ENCODE measurements around the gene SEPTIN7.
A peak's percentile ranks its signal among the peaks of the same experiment; 100 is the strongest.
"Not testable (repeated sequence)": the region's sequence is repeated elsewhere in the genome, so short reads cannot be mapped to it uniquely, and the experiment has no call there.

Gene SEPTIN7

DNA sequence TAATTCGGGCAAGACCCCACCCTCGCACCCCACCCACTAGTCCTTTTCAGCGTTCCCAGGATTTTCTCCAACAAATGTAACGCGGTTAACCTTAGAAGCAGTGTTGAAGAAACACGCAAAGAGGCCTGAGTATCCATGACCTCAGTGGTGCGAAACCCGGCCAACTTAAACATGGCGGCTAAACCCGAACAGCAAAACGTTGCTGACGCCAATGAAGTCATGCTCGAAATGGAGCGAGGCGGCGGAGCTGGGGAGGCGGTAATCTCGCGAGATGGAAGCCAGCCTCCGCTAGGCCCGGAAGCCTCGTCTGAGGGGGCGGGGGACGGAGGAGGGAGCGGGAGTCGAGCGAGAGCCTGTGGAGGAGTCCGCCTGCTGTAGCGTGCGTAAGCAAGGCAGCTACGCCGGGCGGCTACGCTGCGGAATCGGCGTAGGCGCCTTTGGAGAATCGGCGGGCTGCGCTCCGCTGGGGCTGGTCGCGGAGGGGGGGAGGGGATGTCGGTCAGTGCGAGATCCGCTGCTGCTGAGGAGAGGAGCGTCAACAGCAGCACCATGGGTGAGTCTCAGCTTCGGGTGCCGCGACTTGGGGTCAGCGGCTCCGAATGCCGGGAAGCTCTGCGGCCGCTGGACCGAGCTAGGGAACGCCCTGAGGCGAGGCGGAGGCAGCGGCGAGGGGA is at the start of gene SEPTIN7:
SEPTIN7 (plus strand) TSS at position 340 of the 674 bp plus-strand sequence; CDS start at position 493, 153 bp downstream.
- H3K27me3 ChIP-seq (ENCODE audit: control insufficient read depth, insufficient read depth, low read length), result no peaks in the 10 kb centered on the region
- no peaks in the 10 kb centered on the region for H3K36me3 ChIP-seq (ENCODE audit: control insufficient read depth, insufficient read depth, low read length)
- peak within 1 kb of the TSS; percentile 88 for H3K4me3 ChIP-seq (ENCODE audit: low read length)
- H3K4me1 ChIP-seq (ENCODE audit: control insufficient read depth, insufficient read depth, low read length), result peaks cover 24% of the 10 kb centered on the region
- peak within 1 kb of the TSS; percentile 97 for H3K27ac ChIP-seq (ENCODE audit: low read depth, low read length)
- H3K9ac ChIP-seq (ENCODE audit: low read length), result peak within 1 kb of the TSS; percentile 66

DNA sequence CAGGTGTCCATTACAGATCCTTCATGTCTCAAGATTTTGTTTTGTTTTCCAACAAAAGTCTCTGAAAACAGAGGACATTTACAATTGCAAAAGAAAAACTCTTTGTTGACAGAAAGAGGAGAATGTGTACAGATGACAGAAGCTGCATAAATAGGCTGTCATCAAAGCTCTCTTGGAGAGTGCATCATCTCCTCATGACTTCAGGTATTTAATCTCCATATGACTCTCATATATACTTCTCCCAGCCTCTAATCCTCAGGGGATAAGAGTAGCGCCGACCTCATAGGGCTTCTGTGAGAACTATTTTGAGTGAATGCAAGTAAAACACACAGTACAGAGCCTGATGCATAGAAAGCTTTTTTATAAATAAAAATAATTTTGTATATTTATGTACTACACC is 48.1 kb upstream of the SEPTIN7 start:
- no peak overlapping the region for H3K9ac ChIP-seq (ENCODE audit: low read length)
- H3K4me1 ChIP-seq (ENCODE audit: control insufficient read depth, insufficient read depth, low read length), result peaks cover 15% of the 10 kb centered on the region
- no peak overlapping the region for H3K4me3 ChIP-seq (ENCODE audit: low read length)
- no peaks in the 10 kb centered on the region for H3K36me3 ChIP-seq (ENCODE audit: control insufficient read depth, insufficient read depth, low read length)
- no peaks in the 10 kb centered on the region for H3K27me3 ChIP-seq (ENCODE audit: control insufficient read depth, insufficient read depth, low read length)
- H3K27ac ChIP-seq (ENCODE audit: low read depth, low read length), result no peak overlapping the region

DNA sequence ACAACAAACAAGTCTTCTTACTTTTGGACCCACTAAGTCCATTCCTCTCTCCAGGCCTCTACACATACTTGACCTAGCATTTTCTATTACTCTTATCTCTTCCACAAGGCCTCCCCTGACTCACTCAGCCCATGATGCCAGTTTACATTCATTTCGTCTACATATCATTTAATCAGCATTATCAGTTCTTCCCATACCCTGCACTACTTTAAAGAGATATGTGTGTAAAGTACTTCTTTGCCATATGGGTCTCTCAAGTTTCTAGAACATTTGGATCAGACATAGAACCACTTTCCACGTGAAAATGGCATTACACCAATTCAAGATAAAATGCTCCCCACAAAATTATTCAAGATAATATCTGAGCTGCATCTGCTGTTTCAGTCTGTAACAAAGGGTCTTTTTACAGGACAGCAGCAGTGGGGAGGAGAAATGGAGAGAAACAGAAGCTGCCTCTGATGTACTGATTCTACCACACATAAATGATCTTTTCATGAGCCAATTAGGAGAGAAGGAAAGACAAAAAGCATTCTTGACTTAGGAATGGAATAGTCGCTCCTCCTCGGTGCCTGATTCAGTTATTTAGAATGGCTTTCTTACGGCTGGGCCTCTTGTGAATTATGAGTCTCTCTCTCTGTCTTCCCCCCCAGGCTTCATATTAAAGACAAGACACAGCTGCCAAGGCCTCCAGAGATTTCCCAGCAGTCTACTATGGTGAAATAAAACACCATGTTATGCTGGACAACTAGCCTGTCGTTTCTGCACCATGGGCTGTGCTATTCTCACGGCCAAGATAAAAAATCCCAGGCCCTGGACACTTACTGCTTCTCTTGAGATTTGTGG is 46.9 kb upstream of the SEPTIN7 start:
- Histone ChIP-seq H3K4me3 (ENCODE audit: low read length) (no peak overlapping the region), H3K27ac (ENCODE audit: low read depth, low read length) (peak overlapping the region; percentile 81), H3K36me3 (ENCODE audit: control insufficient read depth, insufficient read depth, low read length) (no peaks in the 10 kb centered on the region), H3K9ac (ENCODE audit: low read length) (no peak overlapping the region), H3K27me3 (ENCODE audit: control insufficient read depth, insufficient read depth, low read length) (no peaks in the 10 kb centered on the region), H3K4me1 (ENCODE audit: control insufficient read depth, insufficient read depth, low read length) (peaks cover 15% of the 10 kb centered on the region)

DNA sequence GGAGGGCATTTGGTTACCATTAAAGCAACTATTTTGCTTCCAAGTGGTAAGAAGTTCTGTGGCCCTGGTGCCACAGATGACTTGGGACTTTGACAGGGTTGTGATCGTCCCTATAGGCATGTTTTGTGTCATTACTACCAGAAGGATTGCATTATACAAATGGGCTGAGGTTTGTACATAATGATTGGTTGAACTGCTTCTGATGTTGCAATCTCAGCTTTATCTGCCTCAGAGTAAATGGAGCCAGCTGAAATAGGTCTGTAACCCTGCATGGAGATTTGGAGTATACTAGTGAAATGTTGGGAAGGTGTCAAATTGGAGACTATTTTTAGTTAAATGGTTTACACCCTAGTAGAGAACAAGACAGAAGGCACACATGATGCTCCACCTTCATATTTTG is 46.1 kb upstream of the SEPTIN7 start:
- Histone ChIP-seq H3K4me1 (ENCODE audit: control insufficient read depth, insufficient read depth, low read length) (peaks cover 15% of the 10 kb centered on the region), H3K27me3 (ENCODE audit: control insufficient read depth, insufficient read depth, low read length) (no peaks in the 10 kb centered on the region), H3K36me3 (ENCODE audit: control insufficient read depth, insufficient read depth, low read length) (no peaks in the 10 kb centered on the region), H3K4me3 (ENCODE audit: low read length) (no peak overlapping the region), H3K27ac (ENCODE audit: low read depth, low read length) (peak overlapping the region; percentile 81), H3K9ac (ENCODE audit: low read length) (no peak overlapping the region)

DNA sequence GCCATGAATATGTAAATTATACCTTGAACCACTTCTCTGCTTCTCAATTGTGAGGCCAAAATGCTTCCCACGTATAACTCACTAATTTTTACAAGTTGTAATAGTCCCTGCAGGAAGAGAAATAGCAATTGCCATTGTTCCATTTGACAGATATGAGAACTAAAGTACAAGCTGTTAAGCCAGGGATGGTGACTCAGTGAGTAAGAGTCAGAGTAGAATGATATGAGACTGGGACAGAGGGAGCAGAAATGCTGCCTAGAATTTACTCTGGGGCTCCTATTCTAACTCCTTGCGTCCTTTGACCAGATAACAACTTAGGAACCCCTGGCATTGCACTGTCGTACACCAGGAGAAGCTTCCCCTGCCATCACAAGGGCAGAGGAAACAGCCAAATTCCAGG is 45.1 kb upstream of the SEPTIN7 start:
- Histone ChIP-seq H3K27ac (ENCODE audit: low read depth, low read length) (no peak overlapping the region), H3K36me3 (ENCODE audit: control insufficient read depth, insufficient read depth, low read length) (no peaks in the 10 kb centered on the region), H3K4me1 (ENCODE audit: control insufficient read depth, insufficient read depth, low read length) (peaks cover 15% of the 10 kb centered on the region), H3K4me3 (ENCODE audit: low read length) (no peak overlapping the region), H3K9ac (ENCODE audit: low read length) (no peak overlapping the region), H3K27me3 (ENCODE audit: control insufficient read depth, insufficient read depth, low read length) (no peaks in the 10 kb centered on the region)

DNA sequence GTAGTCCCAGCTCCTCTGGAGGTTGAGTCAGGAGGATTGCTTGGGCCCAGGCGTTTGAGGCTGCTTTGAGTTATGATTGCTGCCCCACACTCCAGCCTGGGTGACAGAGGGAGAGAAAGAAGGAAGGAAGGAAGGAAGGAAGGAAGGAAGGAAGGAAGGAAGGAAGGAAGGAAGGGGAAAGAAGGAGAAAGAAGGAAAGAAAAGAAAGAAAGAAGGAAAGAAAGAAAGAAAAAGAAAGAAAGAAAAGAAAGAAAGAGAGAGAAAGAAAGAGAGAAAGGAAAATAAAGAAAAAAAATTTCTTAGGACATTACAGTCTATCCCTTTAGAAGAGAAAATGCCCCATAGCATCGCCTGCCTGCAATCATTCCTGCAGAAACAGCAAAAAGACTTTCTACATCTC is 44.4 kb upstream of the SEPTIN7 start:
- H3K27ac ChIP-seq (ENCODE audit: low read depth, low read length); H3K36me3 ChIP-seq (ENCODE audit: control insufficient read depth, insufficient read depth, low read length); H3K4me3 ChIP-seq (ENCODE audit: low read length); H3K27me3 ChIP-seq (ENCODE audit: control insufficient read depth, insufficient read depth, low read length); H3K9ac ChIP-seq (ENCODE audit: low read length): not testable (repeated sequence)
- H3K4me1 ChIP-seq (ENCODE audit: control insufficient read depth, insufficient read depth, low read length), result peaks cover 15% of the 10 kb centered on the region

DNA sequence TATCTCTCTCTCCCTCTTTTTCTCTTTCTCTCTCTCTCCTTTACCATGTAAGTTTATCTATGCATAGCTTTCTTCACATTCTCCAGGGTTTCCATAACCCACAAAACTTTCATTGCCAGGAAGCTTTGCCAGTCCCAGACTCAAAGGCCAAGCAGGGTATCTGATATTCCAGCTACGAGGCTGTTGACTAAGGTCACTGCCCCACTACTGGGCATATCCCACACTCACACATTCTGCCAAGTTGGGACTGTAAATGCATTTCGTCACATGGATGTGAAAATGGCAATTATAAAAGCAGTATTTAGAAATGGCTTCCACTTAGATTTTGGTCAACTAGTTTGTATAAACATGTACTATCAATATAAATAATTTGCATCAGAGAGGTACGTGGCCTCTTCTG is 43.3 kb upstream of the SEPTIN7 start:
- Histone ChIP-seq H3K27me3 (ENCODE audit: control insufficient read depth, insufficient read depth, low read length) (no peaks in the 10 kb centered on the region), H3K9ac (ENCODE audit: low read length) (no peak overlapping the region), H3K4me1 (ENCODE audit: control insufficient read depth, insufficient read depth, low read length) (peaks cover 15% of the 10 kb centered on the region), H3K27ac (ENCODE audit: low read depth, low read length) (no peak overlapping the region), H3K36me3 (ENCODE audit: control insufficient read depth, insufficient read depth, low read length) (no peaks in the 10 kb centered on the region), H3K4me3 (ENCODE audit: low read length) (no peak overlapping the region)

DNA sequence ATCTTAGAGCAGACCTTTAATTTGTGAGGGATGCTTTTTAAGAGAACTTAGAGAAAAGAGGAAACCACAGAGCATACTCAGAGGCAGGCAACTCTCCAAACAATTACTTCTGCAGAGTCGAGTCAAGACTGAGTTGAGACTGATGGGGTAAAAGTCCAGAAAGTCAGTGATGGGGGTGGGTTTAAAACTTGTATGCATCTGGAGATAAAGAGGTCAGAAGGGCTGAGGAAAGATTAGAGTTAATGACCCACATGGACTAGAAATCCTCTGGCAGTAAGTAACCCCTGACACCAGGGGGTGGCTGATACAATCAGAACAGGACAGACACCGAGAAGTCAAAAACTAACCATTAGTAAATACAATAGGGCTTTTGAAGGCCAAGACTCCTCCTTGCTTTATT is 42.4 kb upstream of the SEPTIN7 start:
- Histone ChIP-seq H3K27me3 (ENCODE audit: control insufficient read depth, insufficient read depth, low read length) (no peaks in the 10 kb centered on the region), H3K4me1 (ENCODE audit: control insufficient read depth, insufficient read depth, low read length) (peaks cover 15% of the 10 kb centered on the region), H3K9ac (ENCODE audit: low read length) (no peak overlapping the region), H3K27ac (ENCODE audit: low read depth, low read length) (no peak overlapping the region), H3K36me3 (ENCODE audit: control insufficient read depth, insufficient read depth, low read length) (no peaks in the 10 kb centered on the region), H3K4me3 (ENCODE audit: low read length) (no peak overlapping the region)

DNA sequence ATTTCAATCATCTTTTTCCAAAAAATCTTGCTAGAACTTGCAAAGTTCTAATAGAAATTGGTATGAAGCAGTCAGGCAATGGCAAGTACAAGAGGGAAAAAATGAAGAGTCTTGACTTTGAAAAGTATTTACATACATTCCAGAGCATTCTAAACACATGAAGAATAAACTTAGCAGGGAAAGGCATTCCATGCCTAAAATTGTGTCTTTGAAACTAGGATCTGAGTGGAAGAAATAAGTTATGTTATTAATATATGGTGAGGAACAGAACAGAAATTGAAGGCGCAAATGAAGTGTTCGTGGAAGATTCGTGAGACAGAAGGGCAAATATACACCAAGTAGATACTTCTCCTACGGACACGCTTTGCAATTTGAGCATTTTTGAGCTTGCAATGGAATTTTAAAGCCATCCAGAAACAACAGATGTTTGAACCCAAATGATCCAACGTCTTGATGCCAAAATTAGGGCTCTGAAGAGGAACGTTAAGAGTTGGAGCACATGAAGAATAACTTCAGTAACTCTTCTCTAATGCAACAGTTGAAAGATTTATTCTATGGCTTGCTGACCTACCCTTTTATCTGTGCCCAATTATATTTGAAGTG is 40.6 kb upstream of the SEPTIN7 start:
- no peak overlapping the region for H3K4me3 ChIP-seq (ENCODE audit: low read length)

DNA sequence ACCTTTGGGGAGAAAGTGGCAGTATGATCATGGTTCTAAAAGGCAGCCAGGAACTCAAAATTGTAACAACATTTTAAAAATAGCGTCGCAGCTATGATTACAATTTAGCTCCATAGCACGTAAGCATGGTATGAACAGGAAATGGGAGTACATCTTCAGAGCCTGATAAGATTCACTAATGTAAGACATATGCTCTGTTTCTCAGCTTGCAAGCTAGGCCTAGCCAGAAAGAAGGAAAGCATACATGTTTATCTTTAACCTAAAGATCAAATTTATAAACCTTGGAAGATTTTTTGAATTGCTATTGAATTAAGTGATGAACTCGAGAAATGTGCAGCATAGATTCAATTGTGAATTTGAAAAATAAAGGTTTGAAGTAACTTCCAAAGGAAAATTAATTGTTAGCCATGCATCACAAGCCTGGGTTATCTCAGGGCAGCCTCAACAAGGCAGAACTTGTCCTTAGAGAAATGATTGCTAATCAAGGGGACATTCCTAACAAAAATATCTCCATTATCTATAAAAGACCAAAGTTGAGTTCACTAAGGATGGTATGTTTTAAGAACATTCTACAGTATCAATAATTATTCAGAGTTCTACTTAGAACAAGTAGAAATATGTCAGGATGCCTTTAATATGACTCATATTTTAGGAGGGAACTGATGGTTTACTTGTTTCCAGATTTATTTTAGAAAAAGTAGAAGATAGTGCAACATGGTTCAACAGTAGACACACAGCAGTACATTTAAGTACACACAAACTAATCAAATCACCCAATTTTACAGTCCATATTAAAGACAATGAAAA is 38.8 kb upstream of the SEPTIN7 start:
- Histone ChIP-seq H3K36me3 (ENCODE audit: control insufficient read depth, insufficient read depth, low read length) (no peaks in the 10 kb centered on the region), H3K27me3 (ENCODE audit: control insufficient read depth, insufficient read depth, low read length) (no peaks in the 10 kb centered on the region), H3K4me1 (ENCODE audit: control insufficient read depth, insufficient read depth, low read length) (no peaks in the 10 kb centered on the region), H3K27ac (ENCODE audit: low read depth, low read length) (no peak overlapping the region), H3K4me3 (ENCODE audit: low read length) (no peak overlapping the region), H3K9ac (ENCODE audit: low read length) (no peak overlapping the region)

More for the DNA sequence above, 40.6 kb upstream of the SEPTIN7 start:
- H3K9ac ChIP-seq (ENCODE audit: low read length), result no peak overlapping the region
- no peaks in the 10 kb centered on the region for H3K4me1 ChIP-seq (ENCODE audit: control insufficient read depth, insufficient read depth, low read length)
- H3K27me3 ChIP-seq (ENCODE audit: control insufficient read depth, insufficient read depth, low read length), result no peaks in the 10 kb centered on the region
- no peak overlapping the region for H3K27ac ChIP-seq (ENCODE audit: low read depth, low read length)
- no peaks in the 10 kb centered on the region for H3K36me3 ChIP-seq (ENCODE audit: control insufficient read depth, insufficient read depth, low read length)

DNA sequence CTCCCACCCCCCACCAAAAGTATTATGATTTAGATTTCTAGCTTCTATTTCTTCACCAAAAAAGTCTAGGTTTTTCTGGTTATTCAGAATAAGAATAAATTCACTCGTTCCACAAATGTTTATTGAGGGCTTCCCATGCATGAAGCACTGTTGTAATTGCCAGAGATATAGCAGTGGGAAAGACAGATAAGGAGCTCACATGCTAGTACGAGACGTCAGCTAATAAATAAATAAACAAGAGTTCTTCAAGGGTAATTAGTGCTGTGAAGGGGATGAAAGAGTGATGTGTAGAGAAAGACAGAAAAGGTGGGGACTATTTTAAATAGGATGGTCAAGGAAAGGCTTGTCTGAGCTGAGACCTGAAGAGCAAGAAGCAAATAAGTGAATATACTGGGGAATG is 38.1 kb upstream of the SEPTIN7 start:
- Histone ChIP-seq H3K4me3 (ENCODE audit: low read length) (no peak overlapping the region), H3K4me1 (ENCODE audit: control insufficient read depth, insufficient read depth, low read length) (no peaks in the 10 kb centered on the region), H3K27me3 (ENCODE audit: control insufficient read depth, insufficient read depth, low read length) (no peaks in the 10 kb centered on the region), H3K27ac (ENCODE audit: low read depth, low read length) (no peak overlapping the region), H3K36me3 (ENCODE audit: control insufficient read depth, insufficient read depth, low read length) (no peaks in the 10 kb centered on the region), H3K9ac (ENCODE audit: low read length) (no peak overlapping the region)

DNA sequence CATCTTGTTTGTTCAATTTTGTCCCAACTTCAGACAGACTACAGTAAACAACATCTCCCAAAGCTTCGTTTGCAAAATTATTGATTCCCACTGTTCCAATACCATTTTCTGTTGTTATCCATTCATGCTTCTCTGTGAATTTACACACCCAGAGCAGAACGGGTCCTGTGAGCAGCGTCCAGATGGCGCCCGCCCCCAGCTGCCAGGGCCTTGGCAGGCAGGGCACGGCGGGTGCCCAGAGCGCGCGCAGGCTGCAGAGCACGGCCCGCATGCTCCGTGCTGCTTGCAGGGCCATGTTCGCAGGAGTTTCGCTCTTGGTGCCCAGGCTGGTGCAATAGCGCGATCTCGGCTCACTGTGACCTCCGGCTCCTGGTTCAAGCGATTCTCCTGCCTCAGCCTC is 32.5 kb upstream of the SEPTIN7 start:
- Histone ChIP-seq H3K4me3 (ENCODE audit: low read length) (no peak overlapping the region), H3K36me3 (ENCODE audit: control insufficient read depth, insufficient read depth, low read length) (no peaks in the 10 kb centered on the region), H3K27me3 (ENCODE audit: control insufficient read depth, insufficient read depth, low read length) (no peaks in the 10 kb centered on the region), H3K9ac (ENCODE audit: low read length) (no peak overlapping the region), H3K4me1 (ENCODE audit: control insufficient read depth, insufficient read depth, low read length) (no peaks in the 10 kb centered on the region), H3K27ac (ENCODE audit: low read depth, low read length) (no peak overlapping the region)

All from rectal smooth muscle tissue (tissue), 1 donor.